Measurements from ENCODE around the gene CCDC112. TPM values are rescaled to one million over a fixed set of nuclear protein-coding genes. Genes with fewer than 3 reads are reported as not detected.

CCDC112 gene
- polyA plus RNA-seq, 1 experiment: 0.40 TPM

GRCh38 chr5:115241881-115242642 lies 54.4 kb downstream of the CCDC112 start:
- peaks cover 4% of the 10 kb centered on the region; the same call in 1 of the 2 replicates for H3K36me3 ChIP-seq (ENCODE audit: control insufficient read depth, insufficient read depth, low read length)
- ChIA-PET CTCF (no interaction called here), POLR2A (no interaction called here)
- no peaks in the 10 kb centered on the region for H3K27me3 ChIP-seq (ENCODE audit: control insufficient read depth, insufficient read depth, low read length)
- no peak overlapping the region for H3K4me3 ChIP-seq (ENCODE audit: low read depth, low read length)
- TF ChIP-seq CTCF (IDR thresholded peaks at IDR 0.05; ENCODE audit: insufficient read depth, low read depth, low read length): no peak
- DNase-seq (ENCODE audit: low read depth): no peak

GRCh38 chr5:115237066-115237465 lies 59.4 kb downstream of the CCDC112 start:
- H3K4me3 ChIP-seq (ENCODE audit: low read depth, low read length): no peak overlapping the region
- peaks cover 4% of the 10 kb centered on the region for H3K36me3 ChIP-seq (ENCODE audit: control insufficient read depth, insufficient read depth, low read length)
- CTCF ChIA-PET: interaction anchor here (1.0 to 1.5 kb wide), 4 partner anchors 9 to 141 kb away, joined by 3 to 4 read pairs (median 3); no protein-coding TSS in a partner anchor
- TF ChIP-seq CTCF (IDR thresholded peaks at IDR 0.05; ENCODE audit: insufficient read depth, low read depth, low read length): no peak
- no peak for DNase-seq (ENCODE audit: low read depth)
- POLR2A ChIA-PET: no interaction called here
- H3K27me3 ChIP-seq (ENCODE audit: control insufficient read depth, insufficient read depth, low read length): no peaks in the 10 kb centered on the region

- H3K4me3 ChIP-seq (ENCODE audit: low read depth, low read length): no peak overlapping the region
- H3K27me3 ChIP-seq (ENCODE audit: control insufficient read depth, insufficient read depth, low read length): no peaks in the 10 kb centered on the region
- CTCF ChIA-PET: interaction anchor here (1.1 to 1.5 kb wide), 2 partner anchors 11 to 140 kb away, joined by 3 read pairs; no protein-coding TSS in a partner anchor
- no peak for DNase-seq (ENCODE audit: low read depth)
- POLR2A ChIA-PET: no interaction called here
- no peak for TF ChIP-seq CTCF (IDR thresholded peaks at IDR 0.05; ENCODE audit: insufficient read depth, low read depth, low read length)
- peaks cover 4% of the 10 kb centered on the region for H3K36me3 ChIP-seq (ENCODE audit: control insufficient read depth, insufficient read depth, low read length)
These were observed 59.9 kb downstream of the CCDC112 start for GRCh38 chr5:115236599-115236998.

GRCh38 chr5:115231598-115231997 lies 64.9 kb downstream of the CCDC112 start:
- no peak for DNase-seq (ENCODE audit: low read depth)
- ChIA-PET POLR2A (no interaction called here), CTCF (interaction anchor here (1.2 kb wide), 1 partner anchor 15 kb away, joined by 3 read pairs; no protein-coding TSS in a partner anchor)
- H3K4me3 ChIP-seq (ENCODE audit: low read depth, low read length): no peak overlapping the region
- H3K27me3 ChIP-seq (ENCODE audit: control insufficient read depth, insufficient read depth, low read length): no peaks in the 10 kb centered on the region
- no peak for TF ChIP-seq CTCF (IDR thresholded peaks at IDR 0.05; ENCODE audit: insufficient read depth, low read depth, low read length)
- H3K36me3 ChIP-seq (ENCODE audit: control insufficient read depth, insufficient read depth, low read length): no peaks in the 10 kb centered on the region; the same call in 1 of the 2 replicates

- no peak for TF ChIP-seq CTCF (IDR thresholded peaks at IDR 0.05; ENCODE audit: insufficient read depth, low read depth, low read length)
- DNase-seq (ENCODE audit: low read depth): no peak
- Histone ChIP-seq H3K27me3 (ENCODE audit: control insufficient read depth, insufficient read depth, low read length) (no peaks in the 10 kb centered on the region), H3K4me3 (ENCODE audit: low read depth, low read length) (no peak overlapping the region), H3K36me3 (ENCODE audit: control insufficient read depth, insufficient read depth, low read length) (no peaks in the 10 kb centered on the region; the same call in 1 of the 2 replicates)
- ChIA-PET CTCF (no interaction called here), POLR2A (no interaction called here)
These were observed 66.8 kb downstream of the CCDC112 start for GRCh38 chr5:115229606-115230005.
